ENCODE data around the gene CALHM4. TPM values are rescaled to one million over a fixed set of nuclear protein-coding genes. Genes with fewer than 3 reads are reported as not detected.

Gene CALHM4
- total RNA-seq, 3 donors from 2014 or later (not counting 1 experiment from before 2014, with no cell fraction given): not detected

- Mint-ChIP-seq H3K27me3 (ENCODE audit: low read depth in 2 of 2) (no peaks in the 10 kb centered on the region), H3K27ac (no peak overlapping the region), H3K4me1 (peaks cover 54 to 59% of the 10 kb centered on the region in 2 donors), H3K9me3 (no peaks in the 10 kb centered on the region), H3K36me3 (no peaks in the 10 kb centered on the region), H3K4me3 (no peak overlapping the region)
- peaks cover 20% of the 10 kb centered on the region for H3K36me3 ChIP-seq (ENCODE audit: control insufficient read depth, insufficient read depth, low read length)
- DNase-seq (no peak), ATAC-seq (no peak)
- no peaks in the 10 kb centered on the region for H3K9me3 ChIP-seq (ENCODE audit: control insufficient read depth, insufficient read depth, low read length)
- intact Hi-C loops (cut with micrococcal nuclease): no loop called here
- TF ChIP-seq, protein P1, sequence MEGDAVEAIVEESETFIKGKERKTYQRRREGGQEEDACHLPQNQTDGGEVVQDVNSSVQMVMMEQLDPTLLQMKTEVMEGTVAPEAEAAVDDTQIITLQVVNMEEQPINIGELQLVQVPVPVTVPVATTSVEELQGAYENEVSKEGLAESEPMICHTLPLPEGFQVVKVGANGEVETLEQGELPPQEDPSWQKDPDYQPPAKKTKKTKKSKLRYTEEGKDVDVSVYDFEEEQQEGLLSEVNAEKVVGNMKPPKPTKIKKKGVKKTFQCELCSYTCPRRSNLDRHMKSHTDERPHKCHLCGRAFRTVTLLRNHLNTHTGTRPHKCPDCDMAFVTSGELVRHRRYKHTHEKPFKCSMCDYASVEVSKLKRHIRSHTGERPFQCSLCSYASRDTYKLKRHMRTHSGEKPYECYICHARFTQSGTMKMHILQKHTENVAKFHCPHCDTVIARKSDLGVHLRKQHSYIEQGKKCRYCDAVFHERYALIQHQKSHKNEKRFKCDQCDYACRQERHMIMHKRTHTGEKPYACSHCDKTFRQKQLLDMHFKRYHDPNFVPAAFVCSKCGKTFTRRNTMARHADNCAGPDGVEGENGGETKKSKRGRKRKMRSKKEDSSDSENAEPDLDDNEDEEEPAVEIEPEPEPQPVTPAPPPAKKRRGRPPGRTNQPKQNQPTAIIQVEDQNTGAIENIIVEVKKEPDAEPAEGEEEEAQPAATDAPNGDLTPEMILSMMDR (IDR thresholded peaks at IDR 0.05): no peak
- H3K4me1 ChIP-seq (ENCODE audit: control insufficient read depth, insufficient read depth, low read length): peaks cover 4% of the 10 kb centered on the region
- no peak overlapping the region for H3K27ac ChIP-seq (ENCODE audit: low read length)
- no peak overlapping the region for H3K4me3 ChIP-seq (ENCODE audit: low read length)
- no peaks in the 10 kb centered on the region for H3K27me3 ChIP-seq (ENCODE audit: control insufficient read depth, insufficient read depth, low read length)
- 83% methylated on average over 1 of the region's 2 CpGs for WGBS (ENCODE audit: insufficient coverage)
These were observed 21.7 kb downstream of the CALHM4 start for GRCh38 chr6:116575227-116575626.

- ATAC-seq (no peak), DNase-seq (no peak)
- intact Hi-C loops (cut with micrococcal nuclease): no loop called here
- 92% methylated on average over 5 of the region's 5 CpGs for WGBS (ENCODE audit: insufficient coverage)
- H3K9me3 ChIP-seq (ENCODE audit: control insufficient read depth, insufficient read depth, low read length): no peaks in the 10 kb centered on the region
- H3K27ac ChIP-seq (ENCODE audit: low read length): no peak overlapping the region
- H3K27me3 ChIP-seq (ENCODE audit: control insufficient read depth, insufficient read depth, low read length): no peaks in the 10 kb centered on the region
- no peaks in the 10 kb centered on the region for H3K36me3 Mint-ChIP-seq
- no peaks in the 10 kb centered on the region for H3K4me1 ChIP-seq (ENCODE audit: control insufficient read depth, insufficient read depth, low read length)
- H3K4me3 Mint-ChIP-seq: no peak overlapping the region
- TF ChIP-seq, protein P1 (IDR thresholded peaks at IDR 0.05): no peak
- peaks cover 31% of the 10 kb centered on the region for H3K36me3 ChIP-seq (ENCODE audit: control insufficient read depth, insufficient read depth, low read length)
- H3K4me1 Mint-ChIP-seq: peaks cover 39 to 40% of the 10 kb centered on the region in 2 donors
- no peak overlapping the region for H3K27ac Mint-ChIP-seq
- no peaks in the 10 kb centered on the region for H3K27me3 Mint-ChIP-seq (ENCODE audit: low read depth in 2 of 2)
- H3K4me3 ChIP-seq (ENCODE audit: low read length): no peak overlapping the region
- no peaks in the 10 kb centered on the region for H3K9me3 Mint-ChIP-seq
These were observed 23.9 kb downstream of the CALHM4 start for GRCh38 chr6:116577486-116577885.

DNA sequence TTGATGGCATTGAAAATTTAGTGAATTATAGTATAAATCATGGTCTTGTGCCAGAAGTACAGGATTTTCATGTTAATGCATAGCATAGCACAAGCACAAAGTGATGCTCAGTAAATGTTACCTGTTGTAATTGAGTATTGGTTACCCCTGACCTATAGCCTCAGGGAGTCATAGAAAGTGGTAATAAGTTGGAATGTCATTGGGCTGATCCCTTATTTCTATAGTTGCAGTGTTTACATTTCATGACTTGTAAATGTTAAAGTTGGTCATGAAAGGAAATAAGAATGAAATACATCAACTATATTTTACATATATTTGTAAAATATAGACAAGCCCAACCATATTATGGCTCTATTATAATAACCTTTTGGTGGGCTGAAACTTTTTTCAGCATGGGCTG, 24.8 kb downstream of the CALHM4 start:
- H3K4me3 Mint-ChIP-seq: no peak overlapping the region
- TF ChIP-seq, protein P1 (IDR thresholded peaks at IDR 0.05): no peak
- Histone ChIP-seq H3K36me3 (ENCODE audit: control insufficient read depth, insufficient read depth, low read length) (peaks cover 35% of the 10 kb centered on the region), H3K4me1 (ENCODE audit: control insufficient read depth, insufficient read depth, low read length) (no peaks in the 10 kb centered on the region), H3K9me3 (ENCODE audit: control insufficient read depth, insufficient read depth, low read length) (no peaks in the 10 kb centered on the region), H3K4me3 (ENCODE audit: low read length) (no peak overlapping the region), H3K27ac (ENCODE audit: low read length) (no peak overlapping the region), H3K27me3 (ENCODE audit: control insufficient read depth, insufficient read depth, low read length) (no peaks in the 10 kb centered on the region)
- ATAC-seq (no peak), DNase-seq (no peak)
- no peaks in the 10 kb centered on the region for H3K36me3 Mint-ChIP-seq
- no peak overlapping the region for H3K27ac Mint-ChIP-seq
- H3K4me1 Mint-ChIP-seq: peaks cover 31 to 32% of the 10 kb centered on the region in 2 donors
- H3K9me3 Mint-ChIP-seq: no peaks in the 10 kb centered on the region
- intact Hi-C loops (cut with micrococcal nuclease): no loop called here
- no peaks in the 10 kb centered on the region for H3K27me3 Mint-ChIP-seq (ENCODE audit: low read depth in 2 of 2)

DNA sequence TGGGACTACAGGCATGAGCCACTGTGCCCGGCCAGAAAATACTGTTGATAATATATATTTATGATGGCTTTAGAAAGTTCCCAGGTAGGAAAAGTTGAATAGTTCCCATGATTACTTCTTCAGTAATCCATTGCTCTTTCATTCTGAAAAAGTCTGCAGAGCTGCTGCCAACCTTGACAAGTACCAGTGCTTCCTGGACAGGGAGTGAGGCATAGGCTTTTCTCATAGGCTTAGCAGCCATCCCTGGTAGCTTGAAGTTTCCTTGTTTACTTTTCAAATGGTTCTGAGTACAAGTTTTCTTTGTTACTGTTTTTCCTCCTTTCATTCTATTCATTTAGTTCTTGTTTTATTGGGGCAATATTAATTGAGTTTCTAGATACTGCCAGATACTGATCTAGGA, 25.6 kb downstream of the CALHM4 start:
- intact Hi-C loops (cut with micrococcal nuclease): no loop called here
- H3K36me3 Mint-ChIP-seq: no peaks in the 10 kb centered on the region
- no peak for DNase-seq

More for the DNA sequence above, 25.6 kb downstream of the CALHM4 start:
- Histone ChIP-seq H3K27me3 (ENCODE audit: control insufficient read depth, insufficient read depth, low read length) (no peaks in the 10 kb centered on the region), H3K4me1 (ENCODE audit: control insufficient read depth, insufficient read depth, low read length) (no peaks in the 10 kb centered on the region), H3K27ac (ENCODE audit: low read length) (no peak overlapping the region), H3K9me3 (ENCODE audit: control insufficient read depth, insufficient read depth, low read length) (no peaks in the 10 kb centered on the region), H3K36me3 (ENCODE audit: control insufficient read depth, insufficient read depth, low read length) (peaks cover 34% of the 10 kb centered on the region), H3K4me3 (ENCODE audit: low read length) (no peak overlapping the region)
- ATAC-seq: no peak
- Mint-ChIP-seq H3K4me3 (no peak overlapping the region), H3K9me3 (no peaks in the 10 kb centered on the region), H3K4me1 (peaks cover 23 to 24% of the 10 kb centered on the region in 2 donors), H3K27me3 (ENCODE audit: low read depth in 2 of 2) (no peaks in the 10 kb centered on the region), H3K27ac (no peak overlapping the region)
- TF ChIP-seq, protein P1 (IDR thresholded peaks at IDR 0.05): no peak
- 100% methylated on average over 1 of the region's 1 CpG for WGBS (ENCODE audit: insufficient coverage)

Measured in natural killer cell (primary cell).